ENCODE measurements around the gene COA5. TPM values are rescaled to one million over a fixed set of nuclear protein-coding genes. Genes with fewer than 3 reads are reported as not detected.

Gene COA5
- total and polyA plus RNA-seq, 7 experiments from 2014 or later, result 23.8 to 55.2 (median 29.2) TPM

Other genes with a start within 250 kb of the COA5 start
- 100 to 1,000 TPM; 126 to 165 (median 157) TPM for gene INPP4A, start 163.7 kb downstream of the COA5 start, total RNA-seq
- gene INPP4A, start 163.7 kb downstream of the COA5 start, polyA plus RNA-seq, result 10 to 100 TPM; 51.4 to 75.4 TPM
- gene UNC50, start 77 bp upstream of the COA5 start, total RNA-seq, result 10 to 100 TPM; 22.2 to 41.3 (median 29.9) TPM
- gene UNC50, start 77 bp upstream of the COA5 start, polyA plus RNA-seq, result 10 to 100 TPM; 59.2 to 63.2 TPM
- 100 to 1,000 TPM; 125 to 308 (median 240) TPM for gene MGAT4A, start 122.6 kb upstream of the COA5 start, total RNA-seq
- gene MGAT4A, start 122.6 kb upstream of the COA5 start, polyA plus RNA-seq, result 100 to 1,000 TPM; 262 to 349 TPM